Astrocyte (in vitro differentiated cells and primary cell): Measurements from ENCODE around the gene LCOR. TPM values are rescaled to one million over a fixed set of nuclear protein-coding genes. Genes with fewer than 3 reads are reported as not detected.

Experiments used
- DNase-seq: peaks from one replicate; pipeline ENCODE4 v3.0.0-alpha.2; 2010; ENCODE audit warnings: low read depth
- FAIRE-seq: peaks from 2 replicates; lab custom pipeline; 2011; peaks lifted over from hg19 to GRCh38; lab: Jason Lieb, UNC
- H2AFZ ChIP-seq: 2 replicates; pipeline ENCODE4 v1.6.0; 2012; ENCODE audit warnings: low read depth, low read length, inconsistent platforms
- H3K27ac ChIP-seq: 2 replicates; pipeline ENCODE4 v1.5.1; 2011; ENCODE audit warnings: low read depth, low read length, inconsistent platforms
- H3K27me3 ChIP-seq: 2 replicates; pipeline ENCODE4 v1.6.0; 2011; ENCODE audit warnings: low read length, inconsistent platforms; ENCODE audit not compliant: insufficient read depth
- H3K36me3 ChIP-seq: 2 replicates; pipeline ENCODE4 v1.5.1; 2011; ENCODE audit warnings: low read length, inconsistent platforms; ENCODE audit not compliant: insufficient read depth
- H3K4me1 ChIP-seq: 2 replicates; pipeline ENCODE4 v1.5.1; 2011; ENCODE audit warnings: low read length, inconsistent platforms; ENCODE audit not compliant: insufficient read depth
- H3K4me2 ChIP-seq: 2 replicates; pipeline ENCODE4 v1.6.0; 2012; ENCODE audit warnings: low read length, inconsistent platforms
- H3K4me3 ChIP-seq: 2 replicates; pipeline ENCODE4 v1.5.1; 2011; ENCODE audit warnings: low read depth, mild to moderate bottlenecking, low read length, inconsistent platforms; ENCODE audit not compliant: insufficient read depth
- H3K79me2 ChIP-seq: 2 replicates; pipeline ENCODE4 v1.6.0; 2012; ENCODE audit warnings: mild to moderate bottlenecking, low read length, inconsistent platforms; ENCODE audit not compliant: insufficient read depth
- H3K9ac ChIP-seq: 2 replicates; pipeline ENCODE4 v1.6.0; 2012; ENCODE audit warnings: mild to moderate bottlenecking, low read length, inconsistent platforms
- H3K9me3 ChIP-seq: 2 replicates; pipeline ENCODE4 v1.5.1; 2012; ENCODE audit warnings: low read depth, mild to moderate bottlenecking, low read length, inconsistent platforms; ENCODE audit not compliant: insufficient read depth
- H4K20me1 ChIP-seq: 2 replicates; pipeline ENCODE4 v1.6.0; 2012; ENCODE audit warnings: low read length, inconsistent platforms; ENCODE audit not compliant: insufficient read depth
- H3K27ac Mint-ChIP-seq: one replicate; pipeline ENCODE4 v1.8.0; 2021; ENCODE audit warnings: mild to moderate bottlenecking, mixed read lengths; ENCODE audit not compliant: unreplicated experiment
- H3K27me3 Mint-ChIP-seq: one replicate; pipeline ENCODE4 v1.8.0; 2021; ENCODE audit warnings: low read depth, mixed read lengths; ENCODE audit not compliant: unreplicated experiment
- H3K36me3 Mint-ChIP-seq: one replicate; pipeline ENCODE4 v1.8.0; 2021; ENCODE audit warnings: low read depth, mixed read lengths; ENCODE audit not compliant: unreplicated experiment
- H3K4me1 Mint-ChIP-seq: one replicate; pipeline ENCODE4 v1.8.0; 2021; ENCODE audit warnings: low read depth, mixed read lengths; ENCODE audit not compliant: unreplicated experiment
- H3K4me3 Mint-ChIP-seq: one replicate; pipeline ENCODE4 v1.8.0; 2021; ENCODE audit warnings: mild to moderate bottlenecking, moderate library complexity, mixed read lengths; ENCODE audit not compliant: unreplicated experiment
- H3K9me3 Mint-ChIP-seq: one replicate; pipeline ENCODE4 v1.8.0; 2021; ENCODE audit warnings: mild to moderate bottlenecking, mixed read lengths; ENCODE audit not compliant: unreplicated experiment
- CTCF ChIP-seq: IDR thresholded peaks from 2 replicates; pipeline ENCODE4 v1.5.1; 2011; ENCODE audit warnings: low read depth, mild to moderate bottlenecking, inconsistent platforms, low read length, moderate library complexity; ENCODE audit not compliant: insufficient read depth
- EZH2 ChIP-seq: IDR thresholded peaks from 2 replicates; pipeline ENCODE4 v1.6.1; 2012; ENCODE audit warnings: mild to moderate bottlenecking, low read length, inconsistent platforms; ENCODE audit not compliant: insufficient read depth
- total RNA-seq: library from RNA; stranded (reverse); gene quantifications from 2 replicates; pipeline ENCODE4 v1.2.1, GENCODE V29; 2021

LCOR gene
- total RNA-seq, 1 donor from 2014 or later, result 72.0 TPM

GRCh38 chr10:96978621-96979154 lies 146.6 kb downstream of the LCOR start:
- no peak overlapping the region for H3K4me3 Mint-ChIP-seq
- H3K9me3 Mint-ChIP-seq, result no peaks in the 10 kb centered on the region

GRCh38 chr10:96982149-96982930 lies 150.2 kb downstream of the LCOR start:
- Histone ChIP-seq H3K79me2 (no peaks in the 10 kb centered on the region), H3K4me3 (no peak overlapping the region), H3K27ac (no peak overlapping the region), H3K4me2 (no peak overlapping the region), H2AFZ (no peak overlapping the region), H3K36me3 (peaks cover 7% of the 10 kb centered on the region), H3K9me3 (no peaks in the 10 kb centered on the region), H4K20me1 (no peaks in the 10 kb centered on the region), H3K4me1 (no peaks in the 10 kb centered on the region), H3K27me3 (no peaks in the 10 kb centered on the region), H3K9ac (no peak overlapping the region)
- DNase-seq (no peak), FAIRE-seq (no peak)
- peaks cover 23% of the 10 kb centered on the region for H3K36me3 Mint-ChIP-seq
- no peaks in the 10 kb centered on the region for H3K27me3 Mint-ChIP-seq
- no peak for TF ChIP-seq EZH2
- TF ChIP-seq CTCF, result no peak
- H3K27ac Mint-ChIP-seq, result no peak overlapping the region
- H3K4me1 Mint-ChIP-seq, result peaks cover 3% of the 10 kb centered on the region
- H3K4me3 Mint-ChIP-seq, result no peak overlapping the region
- no peaks in the 10 kb centered on the region for H3K9me3 Mint-ChIP-seq

More at GRCh38 chr10:96978621-96979154, 146.6 kb downstream of the LCOR start:
- H3K36me3 Mint-ChIP-seq, result peaks cover 23% of the 10 kb centered on the region
- no peak for DNase-seq
- Histone ChIP-seq H4K20me1 (no peaks in the 10 kb centered on the region), H3K9me3 (no peaks in the 10 kb centered on the region), H3K4me3 (no peak overlapping the region), H3K27ac (no peak overlapping the region), H3K4me1 (no peaks in the 10 kb centered on the region), H3K27me3 (no peaks in the 10 kb centered on the region), H3K9ac (no peak overlapping the region), H3K79me2 (no peaks in the 10 kb centered on the region), H3K36me3 (peaks cover 7% of the 10 kb centered on the region), H3K4me2 (no peak overlapping the region), H2AFZ (no peak overlapping the region)
- peaks cover 3% of the 10 kb centered on the region for H3K4me1 Mint-ChIP-seq
- FAIRE-seq, result no peak
- no peak overlapping the region for H3K27ac Mint-ChIP-seq
- TF ChIP-seq EZH2 (no peak), CTCF (no peak)
- no peaks in the 10 kb centered on the region for H3K27me3 Mint-ChIP-seq
